ENCODE measurements around the gene SLC4A1.
A peak's percentile ranks its signal among the peaks of the same experiment; 100 is the strongest.

The SLC4A1 gene

GRCh38 chr17:44309472-44309871 is 41.5 kb upstream of the SLC4A1 start:
- no peak for TF ChIP-seq CTCF (IDR thresholded peaks at IDR 0.05; ENCODE audit: unreplicated experiment in 3 of 3)
- peak overlapping the region; percentile 52 to 56 (median 53) for H3K4me3 Mint-ChIP-seq
- H3K36me3 Mint-ChIP-seq (ENCODE audit: low read depth) = no peaks in the 10 kb centered on the region

GRCh38 chr17:44308865-44309264 is 40.9 kb upstream of the SLC4A1 start:
- H3K27ac Mint-ChIP-seq = no peak overlapping the region
- peaks cover 50% of the 10 kb centered on the region for H3K27me3 Mint-ChIP-seq (ENCODE audit: low read depth)
- no peak for TF ChIP-seq CTCF (IDR thresholded peaks at IDR 0.05; ENCODE audit: unreplicated experiment in 3 of 3)
- peak overlapping the region; percentile 32 to 48 (median 42) for H3K4me3 Mint-ChIP-seq
- no peaks in the 10 kb centered on the region for H3K36me3 Mint-ChIP-seq (ENCODE audit: low read depth)
- no peaks in the 10 kb centered on the region for H3K9me3 Mint-ChIP-seq
- peaks cover 8% of the 10 kb centered on the region for H3K4me1 Mint-ChIP-seq

More at GRCh38 chr17:44309472-44309871, 41.5 kb upstream of the SLC4A1 start:
- peaks cover 8% of the 10 kb centered on the region for H3K4me1 Mint-ChIP-seq
- H3K9me3 Mint-ChIP-seq = no peaks in the 10 kb centered on the region
- H3K27ac Mint-ChIP-seq = no peak overlapping the region
- peaks cover 51% of the 10 kb centered on the region for H3K27me3 Mint-ChIP-seq (ENCODE audit: low read depth)

GRCh38 chr17:44308320-44308818 is 40.4 kb upstream of the SLC4A1 start, which contains the start of gene RUNDC3A:
Gene RUNDC3A, plus strand, starts transcription at chr17:44308601. Its CDS starts 232 bp downstream, at chr17:44308833.
- no peak within 1 kb of the TSS for H3K27ac Mint-ChIP-seq
- no peaks in the 10 kb centered on the region for H3K9me3 Mint-ChIP-seq
- H3K4me1 Mint-ChIP-seq = peaks cover 8% of the 10 kb centered on the region
- H3K27me3 Mint-ChIP-seq (ENCODE audit: low read depth) = peaks cover 46% of the 10 kb centered on the region
- H3K4me3 Mint-ChIP-seq = peak within 1 kb of the TSS; percentile 69 to 77 (median 77)
- H3K36me3 Mint-ChIP-seq (ENCODE audit: low read depth) = no peaks in the 10 kb centered on the region
- no peak for TF ChIP-seq CTCF (IDR thresholded peaks at IDR 0.05; ENCODE audit: unreplicated experiment in 3 of 3)

GRCh38 chr17:44307387-44308186 is 39.7 kb upstream of the SLC4A1 start:
- Mint-ChIP-seq H3K27ac (peak overlapping the region in 1 of 3 experiments; percentile 40), H3K9me3 (no peaks in the 10 kb centered on the region), H3K4me1 (peaks cover 8% of the 10 kb centered on the region), H3K4me3 (peak overlapping the region; percentile 69 to 77 (median 77)), H3K27me3 (ENCODE audit: low read depth) (peaks cover 39% of the 10 kb centered on the region), H3K36me3 (ENCODE audit: low read depth) (no peaks in the 10 kb centered on the region)
- TF ChIP-seq CTCF (IDR thresholded peaks at IDR 0.05; ENCODE audit: unreplicated experiment in 3 of 3) = no peak

GRCh38 chr17:44304651-44305050 is 36.7 kb upstream of the SLC4A1 start:
- Mint-ChIP-seq H3K27me3 (ENCODE audit: low read depth) (peaks cover 25% of the 10 kb centered on the region), H3K27ac (no peak overlapping the region), H3K36me3 (ENCODE audit: low read depth) (no peaks in the 10 kb centered on the region), H3K4me1 (peaks cover 8% of the 10 kb centered on the region), H3K4me3 (no peak overlapping the region), H3K9me3 (no peaks in the 10 kb centered on the region)
- TF ChIP-seq CTCF (IDR thresholded peaks at IDR 0.05; ENCODE audit: unreplicated experiment in 3 of 3) = no peak

All from nephron (organoid).